ENCODE measurements around the gene ADAMTSL3. TPM values are rescaled to one million over a fixed set of nuclear protein-coding genes. Genes with fewer than 3 reads are reported as not detected.

ADAMTSL3 gene
- total and polyA plus RNA-seq, 7 donors, result 0.60 to 40.7 (median 32.6) TPM; not detected in 1

GRCh38 chr15:84001655-84002054 lies 347.7 kb downstream of the ADAMTSL3 start:
- no peaks in the 10 kb centered on the region for H3K4me1 ChIP-seq
- no peaks in the 10 kb centered on the region for H3K36me3 ChIP-seq
- no peak overlapping the region for H3K27ac ChIP-seq
- no peaks in the 10 kb centered on the region for H3K9me3 ChIP-seq
- TF ChIP-seq CTCF (IDR thresholded peaks at IDR 0.05), result no peak
- TF ChIP-seq POLR2A (IDR thresholded peaks at IDR 0.05), result no peak
- no peak for TF ChIP-seq EP300 (IDR thresholded peaks at IDR 0.05)
- no peak for TF ChIP-seq POLR2AphosphoS5 (IDR thresholded peaks at IDR 0.05)
- H3K4me3 ChIP-seq, result no peak overlapping the region
- intact Hi-C loops (cut with DNase I), result no loop called here
- H3K27me3 ChIP-seq, result no peaks in the 10 kb centered on the region
- no peak for DNase-seq

GRCh38 chr15:84003791-84004503 lies 350.0 kb downstream of the ADAMTSL3 start:
- intact Hi-C loops (cut with DNase I), result no loop called here
- Histone ChIP-seq H3K9me3 (no peaks in the 10 kb centered on the region), H3K27me3 (no peaks in the 10 kb centered on the region), H3K27ac (no peak overlapping the region), H3K36me3 (no peaks in the 10 kb centered on the region), H3K4me1 (no peaks in the 10 kb centered on the region), H3K4me3 (no peak overlapping the region)
- WGBS, 2 donors, result 81 to 86% methylated on average over 6 of the region's 6 CpGs
- no peak for TF ChIP-seq POLR2AphosphoS5 (IDR thresholded peaks at IDR 0.05)
- TF ChIP-seq CTCF (IDR thresholded peaks at IDR 0.05), result no peak
- no peak for TF ChIP-seq POLR2A (IDR thresholded peaks at IDR 0.05)
- no peak for TF ChIP-seq EP300 (IDR thresholded peaks at IDR 0.05)
- no peak for DNase-seq

GRCh38 chr15:84006421-84006820 lies 352.5 kb downstream of the ADAMTSL3 start:
- WGBS, 2 donors, result 29 to 54% methylated on average over 4 of the region's 4 CpGs
- DNase-seq, result no peak
- Histone ChIP-seq H3K4me1 (no peaks in the 10 kb centered on the region), H3K27ac (no peak overlapping the region), H3K9me3 (no peaks in the 10 kb centered on the region), H3K4me3 (no peak overlapping the region), H3K36me3 (peaks cover 0 to 11% (median 0%) of the 10 kb centered on the region in 4 donors), H3K27me3 (no peaks in the 10 kb centered on the region)
- TF ChIP-seq CTCF (IDR thresholded peaks at IDR 0.05), result no peak
- no peak for TF ChIP-seq POLR2A (IDR thresholded peaks at IDR 0.05)
- no peak for TF ChIP-seq EP300 (IDR thresholded peaks at IDR 0.05)
- TF ChIP-seq POLR2AphosphoS5 (IDR thresholded peaks at IDR 0.05), result no peak
- intact Hi-C loops (cut with DNase I), result no loop called here

GRCh38 chr15:84009616-84010015 lies 355.7 kb downstream of the ADAMTSL3 start:
- H3K4me1 ChIP-seq, result no peaks in the 10 kb centered on the region
- TF ChIP-seq POLR2AphosphoS5 (IDR thresholded peaks at IDR 0.05) (no peak), EP300 (IDR thresholded peaks at IDR 0.05) (no peak), CTCF (IDR thresholded peaks at IDR 0.05) (no peak), POLR2A (IDR thresholded peaks at IDR 0.05) (no peak)
- intact Hi-C loops (cut with DNase I), result no loop called here
- H3K27me3 ChIP-seq, result no peaks in the 10 kb centered on the region
- no peak overlapping the region for H3K4me3 ChIP-seq
- peaks cover 0 to 24% (median under 1%) of the 10 kb centered on the region in 4 donors for H3K36me3 ChIP-seq
- WGBS, 2 donors, result 89 to 91% methylated on average over 7 of the region's 7 CpGs
- no peak for DNase-seq
- H3K9me3 ChIP-seq, result no peaks in the 10 kb centered on the region
- H3K27ac ChIP-seq, result no peak overlapping the region

- 86 to 87% methylated on average over 1 of the region's 1 CpG for WGBS, 2 donors
Observed at GRCh38 chr15:84010246-84010645, 356.3 kb downstream of the ADAMTSL3 start.

More at GRCh38 chr15:84010246-84010645, 356.3 kb downstream of the ADAMTSL3 start:
- Histone ChIP-seq H3K27me3 (no peaks in the 10 kb centered on the region), H3K9me3 (no peaks in the 10 kb centered on the region), H3K36me3 (peaks cover 0 to 25% (median 2%) of the 10 kb centered on the region in 4 donors), H3K4me3 (no peak overlapping the region), H3K4me1 (no peaks in the 10 kb centered on the region), H3K27ac (no peak overlapping the region)
- intact Hi-C loops (cut with DNase I), result no loop called here
- no peak for DNase-seq
- TF ChIP-seq CTCF (IDR thresholded peaks at IDR 0.05) (no peak), POLR2AphosphoS5 (IDR thresholded peaks at IDR 0.05) (no peak), EP300 (IDR thresholded peaks at IDR 0.05) (no peak), POLR2A (IDR thresholded peaks at IDR 0.05) (no peak)

Measured in sigmoid colon (tissue), 7 donors.